ENCODE data around the gene LAMA2. TPM values are rescaled to one million over a fixed set of nuclear protein-coding genes. Genes with fewer than 3 reads are reported as not detected.

LAMA2 gene
- total RNA-seq: 0.27 and 1.4 TPM in 2 replicates

- intact Hi-C loops (cut with micrococcal nuclease): no loop called here
These were observed at the start of gene LAMA2 for GRCh38 chr6:128882991-128883611. Gene LAMA2, plus strand, starts transcription at chr6:128883138. Its CDS starts 108 bp downstream, at chr6:128883246.

- intact Hi-C loops (cut with micrococcal nuclease): no loop called here
These were observed 46.2 kb upstream of the LAMA2 start for GRCh38 chr6:128836761-128837160.

GRCh38 chr6:128841518-128841917 is 41.4 kb upstream of the LAMA2 start:
- intact Hi-C loops (cut with micrococcal nuclease): no loop called here

GRCh38 chr6:128844598-128844997 is 38.3 kb upstream of the LAMA2 start:
- intact Hi-C loops (cut with micrococcal nuclease): no loop called here

GRCh38 chr6:128847431-128848210 is 35.3 kb upstream of the LAMA2 start:
- intact Hi-C loops (cut with micrococcal nuclease): no loop called here

GRCh38 chr6:128848212-128848935 is 34.6 kb upstream of the LAMA2 start:
- intact Hi-C loops (cut with micrococcal nuclease): no loop called here

GRCh38 chr6:128855581-128856085 is 27.3 kb upstream of the LAMA2 start:
- intact Hi-C loops (cut with micrococcal nuclease): no loop called here

GRCh38 chr6:128857806-128858205 is 25.1 kb upstream of the LAMA2 start:
- intact Hi-C loops (cut with micrococcal nuclease): no loop called here

GRCh38 chr6:128860782-128861181 is 22.2 kb upstream of the LAMA2 start:
- intact Hi-C loops (cut with micrococcal nuclease): no loop called here

- intact Hi-C loops (cut with micrococcal nuclease): no loop called here
These were observed 19.0 kb upstream of the LAMA2 start for GRCh38 chr6:128863983-128864382.

GRCh38 chr6:128870746-128871145 is 12.2 kb upstream of the LAMA2 start:
- intact Hi-C loops (cut with micrococcal nuclease): no loop called here

GRCh38 chr6:128874863-128875262 is 8.1 kb upstream of the LAMA2 start:
- intact Hi-C loops (cut with micrococcal nuclease): no loop called here

- intact Hi-C loops (cut with micrococcal nuclease): no loop called here
These were observed 378 bp upstream of the LAMA2 start for GRCh38 chr6:128882560-128882959.

GRCh38 chr6:128883906-128884305 is 968 bp downstream of the LAMA2 start:
- intact Hi-C loops (cut with micrococcal nuclease): no loop called here

GRCh38 chr6:128885381-128885780 is 2.4 kb downstream of the LAMA2 start:
- intact Hi-C loops (cut with micrococcal nuclease): no loop called here

- intact Hi-C loops (cut with micrococcal nuclease): no loop called here
These were observed 3.8 kb downstream of the LAMA2 start for GRCh38 chr6:128886706-128887105.

- intact Hi-C loops (cut with micrococcal nuclease): no loop called here
These were observed 5.7 kb downstream of the LAMA2 start for GRCh38 chr6:128888444-128889175.

- intact Hi-C loops (cut with micrococcal nuclease): no loop called here
These were observed 6.9 kb downstream of the LAMA2 start for GRCh38 chr6:128889870-128890269.

- intact Hi-C loops (cut with micrococcal nuclease): no loop called here
These were observed 9.1 kb downstream of the LAMA2 start for GRCh38 chr6:128892079-128892478.

- intact Hi-C loops (cut with micrococcal nuclease): no loop called here
These were observed 16.6 kb downstream of the LAMA2 start for GRCh38 chr6:128899341-128900050.

- intact Hi-C loops (cut with micrococcal nuclease): no loop called here
These were observed 20.8 kb downstream of the LAMA2 start for GRCh38 chr6:128903715-128904114.

All from T-helper 2 cell treated with Interferon-gamma antibody and Interleukin-4, amounts not matched to agents 100 ng/mL and 5 ng/mL, for 36 hours (primary cell).